ENCODE results near the gene SPECC1.

GRCh38 chr17:20097330-20097729 lies 88.2 kb downstream of the SPECC1 start:
- TF ChIP-seq RAD51 (IDR thresholded peaks at IDR 0.05) = no peak
- TF ChIP-seq YY1 (IDR thresholded peaks at IDR 0.05; ENCODE audit: low read depth, low read length) = no peak
- TF ChIP-seq RCOR1 (conservative IDR thresholded peaks at IDR 0.05; ENCODE audit: low read depth, low read length) = no peak
- TF ChIP-seq POLR2A (IDR thresholded peaks at IDR 0.05; ENCODE audit: low read depth, low read length) = no peak
- no peak for TF ChIP-seq USF2 (IDR thresholded peaks at IDR 0.05; ENCODE audit: borderline replicate concordance, low read depth, low read length)
- no peak for TF ChIP-seq BHLHE40 (IDR thresholded peaks at IDR 0.05; ENCODE audit: borderline replicate concordance in 1 of 2, low read depth in 2 of 2, low read length in 1 of 2)
- TF ChIP-seq REST (IDR thresholded peaks at IDR 0.05; ENCODE audit: low read depth, low read length) = no peak
- no peak for TF ChIP-seq ZNF384 (IDR thresholded peaks at IDR 0.05; ENCODE audit: borderline replicate concordance, low read depth, low read length)
- no peak for TF ChIP-seq NRF1 (conservative IDR thresholded peaks at IDR 0.05; ENCODE audit: low read depth, low read length)
- TF ChIP-seq NKRF (conservative IDR thresholded peaks at IDR 0.05) = no peak
- TF ChIP-seq MEF2A (IDR thresholded peaks at IDR 0.05; ENCODE audit: insufficient read depth, low read depth, low read length) = no peak
- no peak for TF ChIP-seq CTCF (IDR thresholded peaks at IDR 0.05 in 2 of 3, conservative IDR thresholded peaks at IDR 0.05 in 1 of 3; ENCODE audit: control insufficient read depth in 2 of 3, extremely low read depth in 1 of 3, insufficient read depth in 1 of 3, low read depth in 3 of 3, low read length in 3 of 3)
- no peak for TF ChIP-seq NFIC (IDR thresholded peaks at IDR 0.05; ENCODE audit: low read depth, low read length)
